Measurements from ENCODE around the gene PTGES3.
A peak's percentile ranks its signal among the peaks of the same experiment; 100 is the strongest.

PTGES3 gene

GRCh38 chr12:56636675-56637540, 51.2 kb downstream of the PTGES3 start:
- peak; percentile 90 for DNase-seq (ENCODE audit: extremely low spot score)
- POLR2A ChIA-PET: interaction anchor here (0.5 to 2.0 kb wide), 17 partner anchors 8 to 295 kb away, joined by 3 to 29 read pairs (median 4); partner anchors contain the start of genes ATP5F1B, NACA, PRIM1 and PTGES3
- CTCF ChIA-PET: interaction anchor here (0.6 to 4.3 kb wide), 45 partner anchors 9 to 520 kb away, joined by 3 to 49 read pairs (median 5); partner anchors contain the start of genes ATP5F1B, MYL6, NACA and PTGES3

GRCh38 chr12:56635806-56636674, 52.0 kb downstream of the PTGES3 start:
- ChIA-PET POLR2A (interaction anchor here (0.5 to 2.0 kb wide), 14 partner anchors 7 to 277 kb away, joined by 3 to 29 read pairs (median 4); partner anchors contain the start of genes ATP5F1B, PRIM1, PTGES3 and STAT2), CTCF (interaction anchor here (0.8 to 4.3 kb wide), 39 partner anchors 8 to 519 kb away, joined by 3 to 49 read pairs (median 5); partner anchors contain the start of genes ATP5F1B, PTGES3, RBMS2 and RPL41)
- TF ChIP-seq CTCF (IDR thresholded peaks at IDR 0.05; ENCODE audit: control extremely low read depth, extremely low read depth, low read depth, missing control alignments): no peak
- DNase-seq (ENCODE audit: extremely low spot score): peak; percentile 83

More at GRCh38 chr12:56636675-56637540, 51.2 kb downstream of the PTGES3 start:
- TF ChIP-seq CTCF (IDR thresholded peaks at IDR 0.05; ENCODE audit: control extremely low read depth, extremely low read depth, low read depth, missing control alignments): peak; percentile 90

GRCh38 chr12:56634837-56635791, 53.0 kb downstream of the PTGES3 start:
- ChIA-PET POLR2A (interaction anchor here (0.5 to 2.0 kb wide), 7 partner anchors 10 to 465 kb away, joined by 3 to 29 read pairs (median 4); partner anchors contain the start of genes ATP5F1B and STAT2), CTCF (interaction anchor here (1.2 to 4.3 kb wide), 12 partner anchors 12 to 477 kb away, joined by 4 to 49 read pairs (median 12); partner anchors contain the start of genes ATP5F1B and STAT6)
- DNase-seq (ENCODE audit: extremely low spot score): peak; percentile 79
- peak; percentile 45 for TF ChIP-seq CTCF (IDR thresholded peaks at IDR 0.05; ENCODE audit: control extremely low read depth, extremely low read depth, low read depth, missing control alignments)

GRCh38 chr12:56634242-56634836, 53.7 kb downstream of the PTGES3 start:
- CTCF ChIA-PET: interaction anchor here (1.1 to 4.2 kb wide), 6 partner anchors 7 to 477 kb away, joined by 3 to 44 read pairs (median 9); partner anchors contain the start of gene STAT6
- DNase-seq (ENCODE audit: extremely low spot score): no peak
- POLR2A ChIA-PET: interaction anchor here (1.1 to 1.5 kb wide), 2 partner anchors 11 to 274 kb away, joined by 3 read pairs; partner anchors contain the start of genes ATP5F1B and STAT2
- TF ChIP-seq CTCF (IDR thresholded peaks at IDR 0.05; ENCODE audit: control extremely low read depth, extremely low read depth, low read depth, missing control alignments): no peak

GRCh38 chr12:56633468-56634241, 54.4 kb downstream of the PTGES3 start:
- CTCF ChIA-PET: interaction anchor here (1.1 to 4.2 kb wide), 5 partner anchors 8 to 478 kb away, joined by 3 to 44 read pairs (median 3); partner anchors contain the start of gene STAT6

More at GRCh38 chr12:56633468-56634241, 54.4 kb downstream of the PTGES3 start:
- POLR2A ChIA-PET: interaction anchor here (1.5 kb wide), 1 partner anchor 12 kb away, joined by 3 read pairs; the partner anchor contains the start of gene ATP5F1B
- TF ChIP-seq CTCF (IDR thresholded peaks at IDR 0.05; ENCODE audit: control extremely low read depth, extremely low read depth, low read depth, missing control alignments): no peak
- DNase-seq (ENCODE audit: extremely low spot score): no peak
